ENCODE results near the gene CATSPERB.

The CATSPERB gene

DNA sequence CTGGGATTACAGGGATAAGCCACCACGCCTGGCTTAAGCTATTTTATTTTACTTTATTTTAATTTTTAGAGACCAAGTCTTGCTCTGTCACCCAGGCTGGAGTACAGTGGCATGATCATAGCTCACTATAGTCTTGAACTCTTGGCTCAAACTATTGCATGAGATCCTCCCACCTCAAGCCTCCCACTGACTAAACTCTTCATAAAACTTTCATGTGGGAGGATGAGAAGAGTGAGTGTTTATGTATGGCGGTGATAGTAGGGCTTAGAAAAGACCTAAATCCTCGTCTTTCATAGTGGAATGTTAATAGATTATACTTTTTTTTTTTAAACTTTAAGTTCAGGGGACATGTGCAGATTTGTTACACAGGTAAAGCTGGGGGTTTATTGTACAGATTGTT, 198.3 kb downstream of the CATSPERB start:
- Histone ChIP-seq H3K9ac (ENCODE audit: low read length) (no peak overlapping the region), H3K36me3 (ENCODE audit: control insufficient read depth, low read depth, low read length) (no peaks in the 10 kb centered on the region), H3K4me3 (ENCODE audit: low read length) (no peak overlapping the region), H3K9me3 (ENCODE audit: control insufficient read depth, low read depth, low read length) (no peaks in the 10 kb centered on the region), H3K27ac (ENCODE audit: low read length) (no peak overlapping the region), H3K27me3 (ENCODE audit: control insufficient read depth, insufficient read depth, low read length) (no peaks in the 10 kb centered on the region), H3K4me1 (ENCODE audit: control insufficient read depth, low read depth, low read length) (no peaks in the 10 kb centered on the region)

All from iPS-18a (cell line).